Measurements from ENCODE around the gene STK10. TPM values are rescaled to one million over a fixed set of nuclear protein-coding genes. Genes with fewer than 3 reads are reported as not detected.

Gene STK10
- total and polyA plus RNA-seq, 2 donors from 2014 or later, result 7.2 to 42.8 TPM

GRCh38 chr5:172137046-172137445, 51.0 kb downstream of the STK10 start:
- Histone ChIP-seq H3K9me3 (ENCODE audit: control insufficient read depth in 2 of 3, insufficient read depth in 1 of 3, low read length in 3 of 3) (peaks cover 0 to 3% (median 0%) of the 10 kb centered on the region in 3 donors), H3K4me1 (ENCODE audit: control insufficient read depth in 2 of 3, insufficient read depth in 2 of 3, low read depth in 1 of 3, low read length in 3 of 3) (no peaks in the 10 kb centered on the region), H3K36me3 (ENCODE audit: control insufficient read depth in 2 of 3, insufficient read depth in 3 of 3, low read length in 3 of 3) (no peaks in the 10 kb centered on the region), H3K27ac (ENCODE audit: low read depth in 2 of 2, low read length in 2 of 2) (no peak overlapping the region), H3K9ac (ENCODE audit: low read length in 3 of 3) (no peak overlapping the region), H3K4me3 (ENCODE audit: low read length in 3 of 3) (no peak overlapping the region), H3K27me3 (ENCODE audit: control insufficient read depth, insufficient read depth, low read length) (no peaks in the 10 kb centered on the region)
- no peak for DNase-seq
- intact Hi-C loops (cut with DNase I), result no loop called here
- no peak for FAIRE-seq
- TF ChIP-seq, protein P1, sequence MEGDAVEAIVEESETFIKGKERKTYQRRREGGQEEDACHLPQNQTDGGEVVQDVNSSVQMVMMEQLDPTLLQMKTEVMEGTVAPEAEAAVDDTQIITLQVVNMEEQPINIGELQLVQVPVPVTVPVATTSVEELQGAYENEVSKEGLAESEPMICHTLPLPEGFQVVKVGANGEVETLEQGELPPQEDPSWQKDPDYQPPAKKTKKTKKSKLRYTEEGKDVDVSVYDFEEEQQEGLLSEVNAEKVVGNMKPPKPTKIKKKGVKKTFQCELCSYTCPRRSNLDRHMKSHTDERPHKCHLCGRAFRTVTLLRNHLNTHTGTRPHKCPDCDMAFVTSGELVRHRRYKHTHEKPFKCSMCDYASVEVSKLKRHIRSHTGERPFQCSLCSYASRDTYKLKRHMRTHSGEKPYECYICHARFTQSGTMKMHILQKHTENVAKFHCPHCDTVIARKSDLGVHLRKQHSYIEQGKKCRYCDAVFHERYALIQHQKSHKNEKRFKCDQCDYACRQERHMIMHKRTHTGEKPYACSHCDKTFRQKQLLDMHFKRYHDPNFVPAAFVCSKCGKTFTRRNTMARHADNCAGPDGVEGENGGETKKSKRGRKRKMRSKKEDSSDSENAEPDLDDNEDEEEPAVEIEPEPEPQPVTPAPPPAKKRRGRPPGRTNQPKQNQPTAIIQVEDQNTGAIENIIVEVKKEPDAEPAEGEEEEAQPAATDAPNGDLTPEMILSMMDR (IDR thresholded peaks at IDR 0.05; ENCODE audit: borderline replicate concordance, extremely low read depth, insufficient read depth), result no peak

GRCh38 chr5:172133359-172134029, 54.5 kb downstream of the STK10 start:
- Histone ChIP-seq H3K9me3 (ENCODE audit: control insufficient read depth in 2 of 3, insufficient read depth in 1 of 3, low read length in 3 of 3) (peaks cover 0 to 3% (median 0%) of the 10 kb centered on the region in 3 donors), H3K27ac (ENCODE audit: low read depth in 2 of 2, low read length in 2 of 2) (no peak overlapping the region), H3K9ac (ENCODE audit: low read length in 3 of 3) (no peak overlapping the region), H3K36me3 (ENCODE audit: control insufficient read depth in 2 of 3, insufficient read depth in 3 of 3, low read length in 3 of 3) (no peaks in the 10 kb centered on the region), H3K4me3 (ENCODE audit: low read length in 3 of 3) (no peak overlapping the region), H3K27me3 (ENCODE audit: control insufficient read depth, insufficient read depth, low read length) (no peaks in the 10 kb centered on the region), H3K4me1 (ENCODE audit: control insufficient read depth in 2 of 3, insufficient read depth in 2 of 3, low read depth in 1 of 3, low read length in 3 of 3) (no peaks in the 10 kb centered on the region)
- intact Hi-C loops (cut with DNase I), result no loop called here
- TF ChIP-seq, protein P1 (IDR thresholded peaks at IDR 0.05; ENCODE audit: borderline replicate concordance, extremely low read depth, insufficient read depth), result no peak
- FAIRE-seq, result no peak
- no peak for DNase-seq

GRCh38 chr5:172131690-172132089, 56.3 kb downstream of the STK10 start:
- H3K4me1 ChIP-seq (ENCODE audit: control insufficient read depth in 2 of 3, insufficient read depth in 2 of 3, low read depth in 1 of 3, low read length in 3 of 3), result no peaks in the 10 kb centered on the region
- intact Hi-C loops (cut with DNase I), result no loop called here
- FAIRE-seq (no peak), DNase-seq (no peak)
- no peak overlapping the region for H3K4me3 ChIP-seq (ENCODE audit: low read length in 3 of 3)
- H3K9me3 ChIP-seq (ENCODE audit: control insufficient read depth in 2 of 3, insufficient read depth in 1 of 3, low read length in 3 of 3), result peaks cover 0 to 3% (median 0%) of the 10 kb centered on the region in 3 donors
- no peaks in the 10 kb centered on the region for H3K27me3 ChIP-seq (ENCODE audit: control insufficient read depth, insufficient read depth, low read length)
- no peak overlapping the region for H3K9ac ChIP-seq (ENCODE audit: low read length in 3 of 3)
- no peaks in the 10 kb centered on the region for H3K36me3 ChIP-seq (ENCODE audit: control insufficient read depth in 2 of 3, insufficient read depth in 3 of 3, low read length in 3 of 3)
- no peak overlapping the region for H3K27ac ChIP-seq (ENCODE audit: low read depth in 2 of 2, low read length in 2 of 2)
- TF ChIP-seq, protein P1 (IDR thresholded peaks at IDR 0.05; ENCODE audit: borderline replicate concordance, extremely low read depth, insufficient read depth), result no peak
